GM12801 (cell line): ENCODE measurements around the gene PRELID2.

Experiments used
- TF ChIP-seq, protein P1 (sequence below): IDR thresholded peaks from one replicate; pipeline ENCODE4 v1.5.1; 2011; ENCODE audit warnings: control low read depth; ENCODE audit not compliant: insufficient read length; ENCODE audit errors: extremely low read depth

The PRELID2 gene

DNA sequence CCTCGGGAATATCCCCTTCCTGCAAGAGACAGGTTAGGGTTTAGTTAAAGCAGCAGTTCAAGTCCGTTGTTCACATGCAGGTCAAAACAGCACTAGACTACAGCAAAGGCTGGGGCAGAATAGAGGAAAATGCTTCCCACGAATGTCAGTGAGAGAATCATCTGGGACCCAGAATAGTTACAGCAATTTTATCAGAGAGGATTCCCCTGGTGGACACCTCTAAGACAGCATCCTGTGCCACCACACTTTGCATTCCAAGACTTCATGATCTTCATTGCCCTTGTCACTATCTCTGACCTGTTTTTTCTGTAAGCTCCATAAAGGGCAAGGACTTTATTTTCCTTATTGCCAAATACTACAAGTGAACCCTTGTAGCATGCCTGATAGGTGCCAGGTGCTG, 24.8 kb upstream of the PRELID2 start:
- TF ChIP-seq, protein P1, sequence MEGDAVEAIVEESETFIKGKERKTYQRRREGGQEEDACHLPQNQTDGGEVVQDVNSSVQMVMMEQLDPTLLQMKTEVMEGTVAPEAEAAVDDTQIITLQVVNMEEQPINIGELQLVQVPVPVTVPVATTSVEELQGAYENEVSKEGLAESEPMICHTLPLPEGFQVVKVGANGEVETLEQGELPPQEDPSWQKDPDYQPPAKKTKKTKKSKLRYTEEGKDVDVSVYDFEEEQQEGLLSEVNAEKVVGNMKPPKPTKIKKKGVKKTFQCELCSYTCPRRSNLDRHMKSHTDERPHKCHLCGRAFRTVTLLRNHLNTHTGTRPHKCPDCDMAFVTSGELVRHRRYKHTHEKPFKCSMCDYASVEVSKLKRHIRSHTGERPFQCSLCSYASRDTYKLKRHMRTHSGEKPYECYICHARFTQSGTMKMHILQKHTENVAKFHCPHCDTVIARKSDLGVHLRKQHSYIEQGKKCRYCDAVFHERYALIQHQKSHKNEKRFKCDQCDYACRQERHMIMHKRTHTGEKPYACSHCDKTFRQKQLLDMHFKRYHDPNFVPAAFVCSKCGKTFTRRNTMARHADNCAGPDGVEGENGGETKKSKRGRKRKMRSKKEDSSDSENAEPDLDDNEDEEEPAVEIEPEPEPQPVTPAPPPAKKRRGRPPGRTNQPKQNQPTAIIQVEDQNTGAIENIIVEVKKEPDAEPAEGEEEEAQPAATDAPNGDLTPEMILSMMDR: no peak

DNA sequence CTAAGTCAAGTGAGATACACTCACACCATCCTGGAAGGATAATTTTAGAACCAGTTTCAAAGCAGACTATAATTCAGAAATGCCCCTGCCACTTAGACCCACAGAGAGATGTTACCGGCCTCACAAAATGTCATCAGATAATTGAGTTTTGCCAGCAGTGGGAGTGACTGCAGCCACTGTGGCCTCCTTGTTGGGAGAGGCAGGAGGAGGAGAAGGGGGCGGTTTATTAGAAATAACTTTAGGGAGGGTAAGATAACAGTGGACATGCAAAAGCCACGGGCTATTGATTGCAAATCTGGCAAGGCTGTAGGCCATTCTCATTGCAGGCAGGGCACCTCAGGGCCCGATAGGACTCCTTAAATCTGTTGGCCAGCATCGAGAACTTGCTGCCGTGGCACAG, 24.3 kb upstream of the PRELID2 start:
- TF ChIP-seq, protein P1: no peak

DNA sequence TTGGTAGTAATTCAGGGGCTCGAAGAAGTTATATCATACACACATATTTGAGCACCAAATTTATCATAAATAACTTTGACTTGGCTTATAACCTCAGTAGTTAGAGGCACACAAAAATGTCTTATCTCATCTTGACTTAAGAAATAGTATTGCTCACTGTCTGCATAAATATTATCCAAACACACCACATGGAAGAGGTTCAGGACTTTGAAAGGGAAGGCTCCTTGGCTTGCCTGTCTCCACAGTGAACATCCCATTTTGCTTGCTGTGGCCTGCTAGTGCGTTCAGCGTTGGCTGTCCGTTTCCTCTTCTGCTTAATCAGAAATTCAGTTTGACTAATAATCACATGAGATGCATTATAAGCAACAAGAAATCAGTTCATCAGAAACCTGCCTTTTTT, 23.8 kb upstream of the PRELID2 start:
- TF ChIP-seq, protein P1: no peak

DNA sequence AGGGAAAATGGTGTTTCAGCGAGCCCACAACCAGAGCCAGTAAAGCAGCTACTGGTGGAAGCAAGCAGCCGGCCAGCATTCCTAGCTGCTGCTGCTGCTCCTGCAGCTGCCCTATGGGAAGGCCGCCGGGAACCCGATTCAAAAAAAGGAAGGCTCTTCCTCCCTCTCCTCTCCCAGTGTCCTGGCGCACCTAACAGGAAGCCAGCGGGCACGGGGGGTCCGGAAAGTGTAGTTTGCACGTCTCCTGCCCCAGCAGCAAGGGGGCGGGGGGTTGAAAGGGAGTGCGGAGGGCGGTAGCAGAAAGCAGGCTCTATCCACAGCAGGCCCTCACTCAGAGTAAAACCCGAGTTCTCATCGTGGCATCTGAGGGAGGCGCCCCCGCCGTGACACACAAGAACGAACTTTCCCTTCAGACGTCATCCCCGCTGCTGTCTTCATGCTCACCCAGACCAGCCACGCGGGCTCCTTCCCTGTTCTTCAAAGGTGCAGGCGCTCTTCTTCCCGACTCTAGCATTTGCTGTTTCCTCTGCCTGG, 21.2 kb upstream of the PRELID2 start:
- TF ChIP-seq, protein P1: no peak

DNA sequence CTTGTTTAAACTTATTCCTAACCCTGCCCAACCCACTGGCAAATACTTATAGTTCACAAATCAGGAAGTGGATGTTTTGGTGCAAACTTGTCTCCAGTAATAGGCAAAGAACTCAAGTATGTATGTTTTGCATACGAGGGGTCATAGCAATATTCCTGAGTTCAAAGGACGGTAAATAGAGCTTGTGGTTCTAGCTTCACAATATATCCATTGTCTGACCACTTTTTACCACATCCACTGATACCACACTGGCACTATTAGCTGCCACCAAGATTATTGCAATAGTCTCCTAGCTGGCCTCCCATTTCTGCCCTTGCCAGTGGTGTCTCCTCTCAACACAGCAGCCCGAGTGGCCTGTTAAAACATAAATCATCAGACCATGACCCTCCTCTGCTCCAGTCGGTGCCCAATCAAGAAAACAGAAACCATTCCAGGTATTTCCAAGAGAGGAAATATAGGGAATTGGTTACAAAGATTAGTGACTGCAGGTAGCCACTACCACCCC, 20.7 kb upstream of the PRELID2 start:
- TF ChIP-seq, protein P1: no peak

DNA sequence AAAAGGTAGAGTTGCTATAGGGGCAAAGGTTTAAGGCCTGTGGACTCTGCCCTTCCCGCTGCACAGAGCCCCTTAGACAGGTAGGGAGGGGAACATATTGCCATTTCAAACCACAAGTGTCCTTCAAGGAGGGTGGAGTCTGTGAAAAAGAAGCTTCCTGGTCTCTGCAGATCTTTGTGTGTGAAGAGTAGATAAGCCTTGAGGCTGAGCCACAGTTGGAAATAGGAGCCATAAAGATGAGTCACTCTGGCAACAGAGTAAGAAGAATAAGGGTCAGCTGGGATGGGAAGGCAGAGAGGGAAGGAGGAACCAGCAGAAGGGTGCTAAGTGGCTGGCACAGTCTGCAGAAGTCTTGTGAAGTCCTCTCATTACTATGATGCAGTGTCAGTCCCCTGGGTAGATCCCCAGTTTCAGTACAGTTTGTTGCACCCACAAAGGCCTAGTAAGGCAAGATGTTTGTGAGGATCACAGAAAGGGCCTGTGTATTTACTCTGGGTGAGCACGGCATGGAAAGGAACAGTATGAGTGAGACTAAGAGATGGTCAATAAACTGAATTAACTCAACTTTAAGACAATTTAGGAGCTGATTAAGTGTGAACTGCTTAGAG, 19.6 kb upstream of the PRELID2 start:
- TF ChIP-seq, protein P1: no peak

DNA sequence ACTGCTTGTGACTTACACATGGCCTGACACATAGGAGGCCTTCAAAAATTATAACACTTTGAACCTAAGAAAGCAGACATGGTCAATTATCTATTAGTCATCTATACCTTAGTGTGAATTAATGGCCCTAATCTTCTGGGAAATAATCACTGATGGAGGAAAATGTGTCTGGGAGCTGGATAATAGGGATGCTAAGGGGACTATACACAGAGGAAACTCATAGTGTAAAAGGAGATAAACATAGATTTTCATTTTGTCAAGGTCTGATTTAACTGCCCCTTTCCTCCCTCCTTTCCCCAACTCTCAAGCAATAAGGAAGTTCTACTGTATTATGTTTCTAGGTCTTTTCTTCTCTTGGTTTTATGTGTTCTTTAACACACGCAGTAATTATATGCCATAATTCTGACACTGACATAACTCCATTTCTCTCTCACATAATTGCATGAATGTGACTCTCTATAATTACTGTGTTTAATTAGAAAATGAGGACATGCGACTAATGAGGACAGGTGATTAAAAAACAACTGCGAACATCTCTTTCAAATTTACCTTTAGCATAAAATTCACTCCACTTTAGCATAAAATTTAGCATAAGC, 18.7 kb upstream of the PRELID2 start:
- TF ChIP-seq, protein P1: no peak
